Measurements from ENCODE around the gene B3GALT4.

Gene B3GALT4

GRCh38 chr6:33315793-33316602 is 39.1 kb downstream of the B3GALT4 start:
- DNase-seq = no peak

GRCh38 chr6:33316603-33317418 is 39.9 kb downstream of the B3GALT4 start:
- no peak for DNase-seq

DNA sequence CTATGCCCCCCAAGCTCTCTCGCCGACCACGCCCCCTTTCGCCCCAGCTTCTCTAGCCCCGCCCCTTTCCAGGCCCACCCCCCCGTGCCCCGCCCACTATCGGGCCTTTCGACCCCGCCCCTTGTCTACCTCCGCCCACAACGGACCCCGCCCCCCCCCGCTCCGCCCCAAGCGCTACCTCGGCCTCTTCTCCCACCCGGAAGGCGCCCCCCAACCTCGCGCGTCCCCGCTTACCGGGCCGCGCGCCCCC is 40.4 kb downstream of the B3GALT4 start:
- DNase-seq = no peak

DNA sequence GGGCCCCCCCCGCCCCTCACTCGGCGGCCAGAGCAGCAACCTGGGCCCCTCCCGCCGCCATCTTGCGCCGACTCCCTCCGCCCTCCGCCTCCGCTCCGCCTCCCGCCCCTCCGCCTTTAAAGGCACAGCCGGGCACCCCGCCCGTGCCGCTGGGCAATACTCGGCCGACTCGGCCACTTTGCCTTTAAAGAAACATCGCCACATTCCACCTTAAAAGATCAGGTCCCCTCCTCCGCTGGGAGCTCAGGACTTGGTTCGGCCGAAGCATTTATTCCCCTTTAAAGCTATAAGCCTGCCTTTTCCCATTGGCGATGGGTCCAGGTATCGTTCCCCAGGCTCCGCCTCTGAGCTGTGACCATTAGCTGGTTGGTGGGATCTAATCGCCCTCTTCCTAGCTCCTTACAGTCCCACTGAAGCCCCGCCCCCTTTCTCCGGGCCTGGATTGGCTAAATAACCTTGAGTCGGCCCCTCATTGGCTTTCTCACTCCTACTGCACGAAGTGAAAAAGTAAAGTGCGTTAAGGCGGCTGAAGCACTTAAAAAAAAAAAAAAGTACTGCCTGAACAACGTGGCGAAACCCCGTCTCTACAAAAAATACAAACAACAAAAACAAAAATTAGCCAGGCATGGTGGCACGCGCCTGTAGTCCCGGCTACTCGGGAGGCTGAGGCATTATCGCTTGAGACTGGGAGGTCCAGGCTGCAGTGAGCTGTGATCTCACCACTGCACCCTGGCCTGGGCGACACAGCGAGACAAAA is 40.9 kb downstream of the B3GALT4 start, which contains the start of gene ZBTB22:
TSS of gene ZBTB22 (minus strand) at position 76 of the 757 bp plus-strand sequence. CDS start 828 bp downstream, outside the sequence.
- DNase-seq = peak; percentile 95 to 96

- no peak for DNase-seq
Observed at GRCh38 chr6:33318426-33319073, 41.6 kb downstream of the B3GALT4 start.

- no peak for DNase-seq
Observed at GRCh38 chr6:33319939-33320314, 43.0 kb downstream of the B3GALT4 start.

DNA sequence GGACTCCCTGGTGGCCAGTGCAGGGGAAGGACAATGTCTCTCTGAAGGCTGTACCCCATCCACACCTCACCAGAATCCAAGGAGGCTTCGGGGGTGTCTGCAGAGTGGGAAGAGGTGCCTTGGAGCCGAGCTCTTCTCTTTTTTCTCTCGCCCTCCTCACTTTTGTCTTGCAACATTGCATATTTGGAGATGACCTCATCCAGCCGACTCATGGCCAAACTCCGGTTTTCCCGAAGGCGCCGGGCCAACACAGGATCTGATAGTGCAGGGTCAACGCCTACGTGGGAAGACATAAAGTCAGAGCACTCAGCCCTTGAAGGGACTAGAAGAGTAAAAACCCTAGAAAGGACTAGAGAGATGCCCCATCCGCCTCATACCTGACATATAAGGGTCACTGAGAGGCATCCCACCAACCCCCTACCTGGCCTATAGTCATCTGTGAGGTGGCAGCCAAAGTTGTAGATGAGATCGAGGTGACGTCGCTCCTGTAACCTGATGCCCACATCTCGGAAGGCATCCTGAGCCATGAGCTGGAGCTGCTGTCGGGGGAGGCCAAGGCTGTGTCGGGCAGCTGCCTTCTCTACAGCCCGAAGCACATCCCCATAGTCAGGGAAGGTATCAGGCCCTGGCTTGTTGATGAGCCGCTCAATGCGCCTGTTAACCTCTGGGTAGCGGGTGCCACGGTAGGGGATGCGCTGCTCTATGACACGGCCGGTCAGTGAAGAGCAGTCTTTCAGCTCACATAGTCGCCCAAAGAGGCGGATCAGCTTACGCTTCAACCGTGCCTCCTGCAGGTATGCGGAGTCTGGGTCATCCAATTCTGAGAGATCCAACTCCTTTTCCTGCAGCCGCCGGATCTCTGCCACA is 43.6 kb downstream of the B3GALT4 start:
- DNase-seq = no peak

DNA sequence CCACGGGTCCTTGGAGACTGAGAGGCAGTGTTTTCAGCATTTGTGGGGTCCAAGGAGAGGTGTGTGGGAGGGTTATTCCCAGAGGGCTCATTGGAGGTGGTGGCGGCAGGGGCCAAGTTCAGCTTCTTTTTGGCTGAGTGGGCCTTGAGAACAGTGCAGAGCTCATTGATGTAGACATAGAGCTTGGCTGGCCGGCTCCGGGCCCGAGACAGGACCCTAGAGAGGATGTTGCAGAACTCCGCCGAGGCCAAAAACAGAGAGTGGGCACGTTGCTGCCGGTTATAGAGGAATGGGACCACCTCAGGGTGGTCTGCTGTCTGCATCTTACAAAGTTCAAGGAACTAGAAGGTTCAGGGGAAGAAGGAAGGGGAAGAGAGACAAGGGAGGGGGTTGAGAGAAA is 44.3 kb downstream of the B3GALT4 start:
- no peak for DNase-seq

- peak in 1 of 2 experiments; percentile 79 for DNase-seq
Observed at GRCh38 chr6:33323623-33323948, 46.7 kb downstream of the B3GALT4 start.

- peak in 1 of 2 experiments; percentile 21 for DNase-seq
Observed at GRCh38 chr6:33324125-33324524, 47.2 kb downstream of the B3GALT4 start.

Data from NCI-H2081 (cell line).